ENCODE measurements around the gene TAF4.

The TAF4 gene

GRCh38 chr20:61941721-61942405, 123.8 kb downstream of the TAF4 start:
- H3K27me3 ChIP-seq (replicated peaks; ENCODE audit: insufficient read depth, low read length) = peaks cover 45% of the 10 kb centered on the region
- H3K9me3 ChIP-seq (replicated peaks; ENCODE audit: insufficient read depth, low read length) = no peaks in the 10 kb centered on the region
- H3K4me1 ChIP-seq (ENCODE audit: low read length) = no peaks in the 10 kb centered on the region
- no peak overlapping the region for H3K9ac ChIP-seq (ENCODE audit: low read length)
- no peak overlapping the region for H3K27ac ChIP-seq (ENCODE audit: low read length)
- no peak overlapping the region for H3K4me2 ChIP-seq (ENCODE audit: low read depth, low read length)
- no peaks in the 10 kb centered on the region for H3K79me2 ChIP-seq (ENCODE audit: low read length)
- H4K20me1 ChIP-seq (ENCODE audit: insufficient read depth, low read length) = no peaks in the 10 kb centered on the region
- no peaks in the 10 kb centered on the region for H3K36me3 ChIP-seq (replicated peaks; ENCODE audit: insufficient read depth, low read length)
- no peaks in the 10 kb centered on the region for H3K9me2 ChIP-seq (replicated peaks; ENCODE audit: insufficient read depth, low read length)
- TF ChIP-seq EZH2 (optimal IDR thresholded peaks at IDR 0.05; ENCODE audit: low read depth, low read length) (no peak), EZH2phosphoT487 (IDR thresholded peaks at IDR 0.05; ENCODE audit: low read length) (no peak)
- TF ChIP-seq, protein P1, sequence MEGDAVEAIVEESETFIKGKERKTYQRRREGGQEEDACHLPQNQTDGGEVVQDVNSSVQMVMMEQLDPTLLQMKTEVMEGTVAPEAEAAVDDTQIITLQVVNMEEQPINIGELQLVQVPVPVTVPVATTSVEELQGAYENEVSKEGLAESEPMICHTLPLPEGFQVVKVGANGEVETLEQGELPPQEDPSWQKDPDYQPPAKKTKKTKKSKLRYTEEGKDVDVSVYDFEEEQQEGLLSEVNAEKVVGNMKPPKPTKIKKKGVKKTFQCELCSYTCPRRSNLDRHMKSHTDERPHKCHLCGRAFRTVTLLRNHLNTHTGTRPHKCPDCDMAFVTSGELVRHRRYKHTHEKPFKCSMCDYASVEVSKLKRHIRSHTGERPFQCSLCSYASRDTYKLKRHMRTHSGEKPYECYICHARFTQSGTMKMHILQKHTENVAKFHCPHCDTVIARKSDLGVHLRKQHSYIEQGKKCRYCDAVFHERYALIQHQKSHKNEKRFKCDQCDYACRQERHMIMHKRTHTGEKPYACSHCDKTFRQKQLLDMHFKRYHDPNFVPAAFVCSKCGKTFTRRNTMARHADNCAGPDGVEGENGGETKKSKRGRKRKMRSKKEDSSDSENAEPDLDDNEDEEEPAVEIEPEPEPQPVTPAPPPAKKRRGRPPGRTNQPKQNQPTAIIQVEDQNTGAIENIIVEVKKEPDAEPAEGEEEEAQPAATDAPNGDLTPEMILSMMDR (IDR thresholded peaks at IDR 0.05; ENCODE audit: low read length) = no peak
- H3K4me3 ChIP-seq (ENCODE audit: low read length) = no peak overlapping the region
- no peak overlapping the region for H2AFZ ChIP-seq (ENCODE audit: low read length)
- H3F3A ChIP-seq (ENCODE audit: insufficient read depth, low read length) = no peaks in the 10 kb centered on the region
- no peak for DNase-seq

DNA sequence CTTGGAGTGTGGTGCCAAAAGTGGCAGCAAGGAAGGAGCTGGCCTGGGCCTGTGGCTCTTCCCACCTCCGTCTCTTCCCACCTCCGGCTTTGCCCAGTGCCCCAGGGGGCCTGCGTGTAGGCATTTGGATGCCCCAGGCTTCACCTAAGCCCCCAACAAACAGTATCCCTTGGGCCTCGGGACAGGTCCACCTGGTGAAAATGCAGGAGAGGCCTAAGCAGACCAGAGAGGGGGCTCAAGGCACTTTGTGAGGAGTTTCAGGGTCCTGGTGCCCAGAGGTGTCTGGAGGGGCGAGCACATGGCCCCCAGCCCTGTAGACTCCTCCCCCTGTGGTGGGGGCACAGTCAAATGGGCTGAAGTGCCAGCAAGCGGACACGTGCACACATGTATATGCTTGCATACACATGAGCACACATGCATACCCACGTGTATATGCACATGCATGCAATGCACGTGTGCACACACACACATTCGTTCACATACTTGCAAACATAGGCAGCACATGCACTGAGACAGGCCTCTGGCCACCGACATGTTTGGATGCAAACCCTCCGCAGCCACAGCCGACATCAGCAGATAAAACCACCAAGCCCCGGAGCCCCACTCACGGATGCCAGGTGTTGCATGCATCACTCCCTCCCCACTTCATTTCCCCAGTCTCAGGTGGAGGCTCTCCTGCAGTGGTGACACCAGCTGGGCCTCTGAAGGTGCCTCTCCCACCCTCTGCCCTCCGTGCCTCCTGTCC, 124.5 kb downstream of the TAF4 start:
- TF ChIP-seq, protein P1 (IDR thresholded peaks at IDR 0.05; ENCODE audit: low read length) = no peak
- no peak for TF ChIP-seq EZH2 (optimal IDR thresholded peaks at IDR 0.05; ENCODE audit: low read depth, low read length)
- no peak for TF ChIP-seq EZH2phosphoT487 (IDR thresholded peaks at IDR 0.05; ENCODE audit: low read length)
- no peaks in the 10 kb centered on the region for H3K79me2 ChIP-seq (ENCODE audit: low read length)
- no peaks in the 10 kb centered on the region for H3K9me3 ChIP-seq (replicated peaks; ENCODE audit: insufficient read depth, low read length)
- no peaks in the 10 kb centered on the region for H3K9me2 ChIP-seq (replicated peaks; ENCODE audit: insufficient read depth, low read length)
- H3K36me3 ChIP-seq (replicated peaks; ENCODE audit: insufficient read depth, low read length) = no peaks in the 10 kb centered on the region
- no peak overlapping the region for H3K4me3 ChIP-seq (ENCODE audit: low read length)
- no peak overlapping the region for H3K4me2 ChIP-seq (ENCODE audit: low read depth, low read length)
- no peak for DNase-seq
- H3K27me3 ChIP-seq (replicated peaks; ENCODE audit: insufficient read depth, low read length) = peaks cover 50% of the 10 kb centered on the region
- H4K20me1 ChIP-seq (ENCODE audit: insufficient read depth, low read length) = no peaks in the 10 kb centered on the region
- H3K9ac ChIP-seq (ENCODE audit: low read length) = no peak overlapping the region
- H2AFZ ChIP-seq (ENCODE audit: low read length) = no peak overlapping the region
- H3K4me1 ChIP-seq (ENCODE audit: low read length) = no peaks in the 10 kb centered on the region
- H3K27ac ChIP-seq (ENCODE audit: low read length) = no peak overlapping the region
- H3F3A ChIP-seq (ENCODE audit: insufficient read depth, low read length) = no peaks in the 10 kb centered on the region

DNA sequence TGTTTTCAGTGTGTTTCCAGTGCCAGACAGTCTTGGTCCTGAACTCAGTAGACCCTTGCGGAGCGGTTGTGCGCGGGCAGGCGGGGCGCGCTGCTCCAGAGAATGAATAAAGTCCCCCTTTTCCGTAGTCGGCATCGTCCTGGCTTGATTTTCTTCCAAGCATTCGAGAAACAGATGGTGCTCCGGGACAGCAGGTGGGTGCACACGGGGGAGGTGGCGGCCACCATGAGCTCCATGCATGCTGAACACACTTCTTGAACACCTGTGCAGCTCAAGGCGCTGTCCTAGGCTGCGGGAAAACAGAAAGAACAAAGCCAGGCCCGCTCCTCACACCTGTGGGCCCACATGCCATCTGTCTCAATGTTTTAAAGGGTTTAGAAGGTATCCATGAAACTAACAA, 125.2 kb downstream of the TAF4 start:
- no peaks in the 10 kb centered on the region for H3K36me3 ChIP-seq (replicated peaks; ENCODE audit: insufficient read depth, low read length)
- TF ChIP-seq EZH2 (optimal IDR thresholded peaks at IDR 0.05; ENCODE audit: low read depth, low read length) = no peak
- TF ChIP-seq, protein P1 (IDR thresholded peaks at IDR 0.05; ENCODE audit: low read length) = no peak
- no peak for TF ChIP-seq EZH2phosphoT487 (IDR thresholded peaks at IDR 0.05; ENCODE audit: low read length)
- peaks cover 55% of the 10 kb centered on the region for H3K27me3 ChIP-seq (replicated peaks; ENCODE audit: insufficient read depth, low read length)
- no peak overlapping the region for H3K27ac ChIP-seq (ENCODE audit: low read length)
- no peaks in the 10 kb centered on the region for H3K9me3 ChIP-seq (replicated peaks; ENCODE audit: insufficient read depth, low read length)
- H3K79me2 ChIP-seq (ENCODE audit: low read length) = no peaks in the 10 kb centered on the region
- no peaks in the 10 kb centered on the region for H3K4me1 ChIP-seq (ENCODE audit: low read length)
- no peak for DNase-seq
- no peaks in the 10 kb centered on the region for H4K20me1 ChIP-seq (ENCODE audit: insufficient read depth, low read length)
- H3K4me3 ChIP-seq (ENCODE audit: low read length) = no peak overlapping the region
- no peak overlapping the region for H3K9ac ChIP-seq (ENCODE audit: low read length)
- no peak overlapping the region for H2AFZ ChIP-seq (ENCODE audit: low read length)
- H3F3A ChIP-seq (ENCODE audit: insufficient read depth, low read length) = no peaks in the 10 kb centered on the region
- no peak overlapping the region for H3K4me2 ChIP-seq (ENCODE audit: low read depth, low read length)
- H3K9me2 ChIP-seq (replicated peaks; ENCODE audit: insufficient read depth, low read length) = no peaks in the 10 kb centered on the region
